WTC11 (cell line): ENCODE data around the gene PRR5L. TPM values are rescaled to one million over a fixed set of nuclear protein-coding genes. Genes with fewer than 3 reads are reported as not detected.
A peak's percentile ranks its signal among the peaks of the same experiment; 100 is the strongest.

ENCODE experiments used
- ATAC-seq: fragments of 200-7000 bp; cut with Tn5 transposase; 2 replicates; pipeline ENCODE4 v1.10.0; 2021; ENCODE audit warnings: mild to moderate bottlenecking, moderate library complexity
- CTCF ChIA-PET: fragments of 300-600 bp; sonication (Branson Sonifier 250); formaldehyde crosslinking; loops from one replicate; lab custom pipeline; 2021; ENCODE audit warnings: antibody characterized with exemption; lab: Charles Lee
- POLR2A ChIA-PET: fragments of 350-600 bp; sonication (Branson Sonifier 250); formaldehyde crosslinking; loops from one replicate; lab custom pipeline; 2021; ENCODE audit warnings: antibody characterized with exemption; lab: Charles Lee
- DNase-seq: peaks from one replicate; pipeline ENCODE4 v3.0.0; 2021; ENCODE audit warnings: low spot score
- H3K27ac Mint-ChIP-seq: 2 replicates; pipeline ENCODE4 v1.8.0; 2021; ENCODE audit warnings: mixed read lengths
- H3K27me3 Mint-ChIP-seq: 2 replicates; pipeline ENCODE4 v1.8.0; 2021; ENCODE audit warnings: low read depth, mild to moderate bottlenecking, moderate library complexity, mixed read lengths
- H3K36me3 Mint-ChIP-seq: 2 replicates; pipeline ENCODE4 v1.8.0; 2021; ENCODE audit warnings: mixed read lengths
- H3K4me1 Mint-ChIP-seq: 2 replicates; pipeline ENCODE4 v1.8.0; 2022; ENCODE audit warnings: mixed read lengths
- H3K4me3 Mint-ChIP-seq: 2 replicates; pipeline ENCODE4 v1.8.0; 2021; ENCODE audit warnings: mild to moderate bottlenecking, moderate library complexity, mixed read lengths
- H3K9me3 Mint-ChIP-seq: 2 replicates; pipeline ENCODE4 v1.8.0; 2021; ENCODE audit warnings: mixed read lengths
- ETV6 ChIP-seq: sonication (generic); formaldehyde crosslinking; IDR thresholded peaks from 2 replicates; pipeline ENCODE4 v1.8.1; 2022; ENCODE audit warnings: mild to moderate bottlenecking, missing genetic modification reagents
- FOXJ3 ChIP-seq: sonication (generic); formaldehyde crosslinking; IDR thresholded peaks from 2 replicates; pipeline ENCODE4 v1.9.0; 2021; ENCODE audit warnings: missing genetic modification reagents, mild to moderate bottlenecking, borderline replicate concordance
- FOXP1 ChIP-seq: sonication (generic); formaldehyde crosslinking; IDR thresholded peaks from 2 replicates; pipeline ENCODE4 v1.8.0; 2022; ENCODE audit warnings: missing genetic modification reagents, mild to moderate bottlenecking, moderate library complexity, borderline replicate concordance
- GABPB1 ChIP-seq: sonication (generic); formaldehyde crosslinking; IDR thresholded peaks from 2 replicates; pipeline ENCODE4 v1.8.1; 2023; ENCODE audit warnings: mild to moderate bottlenecking, missing genetic modification reagents
- KAT7 ChIP-seq: sonication (generic); formaldehyde crosslinking; IDR thresholded peaks from 2 replicates; pipeline ENCODE4 v1.8.1; 2023; ENCODE audit warnings: missing genetic modification reagents, mild to moderate bottlenecking, borderline replicate concordance
- NFYB ChIP-seq: sonication (generic); formaldehyde crosslinking; conservative IDR thresholded peaks from 2 replicates; pipeline ENCODE4 v1.8.0; 2022; ENCODE audit warnings: low read depth, missing genetic modification reagents
- NR3C1 ChIP-seq: sonication (generic); formaldehyde crosslinking; conservative IDR thresholded peaks from 2 replicates; pipeline ENCODE4 v1.8.1; 2023; ENCODE audit warnings: low read depth, mild to moderate bottlenecking, missing genetic modification reagents
- OVOL2 ChIP-seq: fragments of 250-450 bp; sonication (Bioruptor Pico); IDR thresholded peaks from 2 replicates; pipeline ENCODE4 v1.9.0; 2021; ENCODE audit warnings: mild to moderate bottlenecking, borderline replicate concordance
- SMAD4 ChIP-seq: sonication (generic); formaldehyde crosslinking; IDR thresholded peaks from 2 replicates; pipeline ENCODE4 v1.8.0; 2022; ENCODE audit warnings: mild to moderate bottlenecking, missing genetic modification reagents
- TEAD1 ChIP-seq: sonication (generic); formaldehyde crosslinking; IDR thresholded peaks from 2 replicates; pipeline ENCODE4 v1.8.0; 2022; ENCODE audit warnings: mild to moderate bottlenecking, missing genetic modification reagents
- TP53 ChIP-seq: sonication (generic); formaldehyde crosslinking; IDR thresholded peaks from 2 replicates; pipeline ENCODE4 v1.8.1; 2023; ENCODE audit warnings: mild to moderate bottlenecking, missing genetic modification reagents
- total RNA-seq: library from RNA; stranded (reverse); gene quantifications from 3 replicates; pipeline ENCODE4 v1.2.3, GENCODE V29; 2021
- TF ChIP-seq, protein P1 (sequence below): sonication (generic); formaldehyde crosslinking; IDR thresholded peaks from 2 replicates; pipeline ENCODE4 v1.8.1; 2023; ENCODE audit warnings: mild to moderate bottlenecking, missing genetic modification reagents, moderate library complexity
- TF ChIP-seq, protein P2 (sequence below): fragments of 250-450 bp; sonication (Bioruptor Pico); conservative IDR thresholded peaks from 2 replicates; pipeline ENCODE4 v1.9.0; 2021; ENCODE audit warnings: mild to moderate bottlenecking
- TF ChIP-seq, protein P3 (sequence below): fragments of 250-450 bp; sonication (Bioruptor Pico); IDR thresholded peaks from 2 replicates; pipeline ENCODE4 v1.9.0; 2021; ENCODE audit warnings: mild to moderate bottlenecking, borderline replicate concordance
- TF ChIP-seq, protein P4 (sequence below): sonication (generic); formaldehyde crosslinking; IDR thresholded peaks from 2 replicates; pipeline ENCODE4 v1.8.0; 2022; ENCODE audit warnings: missing genetic modification reagents
- TF ChIP-seq, protein P5 (sequence below): fragments of 250-450 bp; sonication (Bioruptor Pico); IDR thresholded peaks from 2 replicates; pipeline ENCODE4 v1.9.0; 2021; ENCODE audit warnings: mild to moderate bottlenecking
- TF ChIP-seq, protein P6 (sequence below): sonication (generic); formaldehyde crosslinking; IDR thresholded peaks from 2 replicates; pipeline ENCODE4 v1.8.1; 2023; ENCODE audit warnings: mild to moderate bottlenecking, moderate library complexity, missing genetic modification reagents

Gene PRR5L
- total RNA-seq, 1 experiment from 2014 or later, result 3.9 TPM

DNA sequence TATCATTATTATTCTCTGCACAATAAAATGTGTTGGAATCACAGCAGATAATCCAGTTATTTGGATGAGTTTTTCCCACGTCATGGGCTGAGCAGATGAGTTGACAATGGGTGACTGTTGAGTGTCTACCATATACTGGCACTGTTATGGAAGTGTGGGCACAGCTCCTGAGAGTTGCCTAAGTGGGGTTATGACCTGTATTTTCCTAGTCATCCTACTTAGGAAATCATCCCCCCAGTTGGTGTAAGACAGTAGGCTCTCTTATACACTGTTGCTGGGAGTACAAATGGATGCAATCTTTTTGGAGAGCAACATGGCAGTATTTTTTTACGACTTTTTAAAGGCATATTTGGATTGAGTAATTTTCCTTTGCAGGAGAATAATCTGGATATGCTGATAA is 147.6 kb downstream of the PRR5L start:
- ChIA-PET CTCF (no interaction called here), POLR2A (no interaction called here)
- Mint-ChIP-seq H3K9me3 (peaks cover 15% of the 10 kb centered on the region), H3K4me1 (0 out of 2 replicates have a peak, but pooled peaks cover 3% of the 10 kb centered on the region), H3K4me3 (no peak overlapping the region), H3K27ac (no peak overlapping the region), H3K27me3 (no peaks in the 10 kb centered on the region)
- no peak for ATAC-seq
- no peak for DNase-seq
- TF ChIP-seq TP53 (CRISPR knock-in tag) (no peak), TEAD1 (no peak), SMAD4 (CRISPR knock-in tag) (no peak), GABPB1 (CRISPR knock-in tag) (no peak)
- TF ChIP-seq, protein P1, sequence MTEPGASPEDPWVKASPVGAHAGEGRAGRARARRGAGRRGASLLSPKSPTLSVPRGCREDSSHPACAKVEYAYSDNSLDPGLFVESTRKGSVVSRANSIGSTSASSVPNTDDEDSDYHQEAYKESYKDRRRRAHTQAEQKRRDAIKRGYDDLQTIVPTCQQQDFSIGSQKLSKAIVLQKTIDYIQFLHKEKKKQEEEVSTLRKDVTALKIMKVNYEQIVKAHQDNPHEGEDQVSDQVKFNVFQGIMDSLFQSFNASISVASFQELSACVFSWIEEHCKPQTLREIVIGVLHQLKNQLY, result no peak
- TF ChIP-seq, protein P2, sequence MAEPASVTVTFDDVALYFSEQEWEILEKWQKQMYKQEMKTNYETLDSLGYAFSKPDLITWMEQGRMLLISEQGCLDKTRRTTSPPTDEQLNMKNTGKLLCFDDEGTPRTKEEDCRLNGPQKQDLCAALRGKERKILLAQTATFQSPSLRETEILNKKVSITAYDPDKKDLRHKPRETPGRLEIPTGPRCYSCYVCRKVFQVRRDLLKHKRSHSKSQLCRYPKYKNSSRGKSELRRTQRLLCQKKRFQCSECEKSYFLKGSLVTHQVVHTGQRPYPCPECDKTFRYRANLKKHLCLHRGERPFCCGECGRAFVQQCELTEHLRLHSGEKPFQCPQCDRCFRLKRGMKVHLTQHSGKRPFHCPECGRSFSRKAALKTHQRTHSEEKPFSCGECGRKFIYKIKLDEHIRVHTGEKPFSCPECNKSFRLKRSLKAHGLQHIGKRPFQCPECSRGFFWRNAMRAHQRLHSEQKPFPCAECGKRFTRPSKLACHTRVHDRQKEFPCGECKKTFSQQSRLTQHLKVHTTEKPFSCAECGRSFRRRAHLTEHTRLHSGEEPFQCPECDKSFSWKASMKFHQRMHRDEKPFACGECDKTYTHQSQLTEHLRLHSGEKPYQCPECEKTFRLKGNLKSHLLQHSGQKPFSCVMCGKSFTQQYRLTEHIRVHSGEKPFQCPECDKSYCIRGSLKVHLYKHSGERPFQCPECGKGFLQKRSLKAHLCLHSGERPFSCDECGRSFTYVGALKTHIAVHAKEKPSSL, result no peak
- TF ChIP-seq, protein P3, sequence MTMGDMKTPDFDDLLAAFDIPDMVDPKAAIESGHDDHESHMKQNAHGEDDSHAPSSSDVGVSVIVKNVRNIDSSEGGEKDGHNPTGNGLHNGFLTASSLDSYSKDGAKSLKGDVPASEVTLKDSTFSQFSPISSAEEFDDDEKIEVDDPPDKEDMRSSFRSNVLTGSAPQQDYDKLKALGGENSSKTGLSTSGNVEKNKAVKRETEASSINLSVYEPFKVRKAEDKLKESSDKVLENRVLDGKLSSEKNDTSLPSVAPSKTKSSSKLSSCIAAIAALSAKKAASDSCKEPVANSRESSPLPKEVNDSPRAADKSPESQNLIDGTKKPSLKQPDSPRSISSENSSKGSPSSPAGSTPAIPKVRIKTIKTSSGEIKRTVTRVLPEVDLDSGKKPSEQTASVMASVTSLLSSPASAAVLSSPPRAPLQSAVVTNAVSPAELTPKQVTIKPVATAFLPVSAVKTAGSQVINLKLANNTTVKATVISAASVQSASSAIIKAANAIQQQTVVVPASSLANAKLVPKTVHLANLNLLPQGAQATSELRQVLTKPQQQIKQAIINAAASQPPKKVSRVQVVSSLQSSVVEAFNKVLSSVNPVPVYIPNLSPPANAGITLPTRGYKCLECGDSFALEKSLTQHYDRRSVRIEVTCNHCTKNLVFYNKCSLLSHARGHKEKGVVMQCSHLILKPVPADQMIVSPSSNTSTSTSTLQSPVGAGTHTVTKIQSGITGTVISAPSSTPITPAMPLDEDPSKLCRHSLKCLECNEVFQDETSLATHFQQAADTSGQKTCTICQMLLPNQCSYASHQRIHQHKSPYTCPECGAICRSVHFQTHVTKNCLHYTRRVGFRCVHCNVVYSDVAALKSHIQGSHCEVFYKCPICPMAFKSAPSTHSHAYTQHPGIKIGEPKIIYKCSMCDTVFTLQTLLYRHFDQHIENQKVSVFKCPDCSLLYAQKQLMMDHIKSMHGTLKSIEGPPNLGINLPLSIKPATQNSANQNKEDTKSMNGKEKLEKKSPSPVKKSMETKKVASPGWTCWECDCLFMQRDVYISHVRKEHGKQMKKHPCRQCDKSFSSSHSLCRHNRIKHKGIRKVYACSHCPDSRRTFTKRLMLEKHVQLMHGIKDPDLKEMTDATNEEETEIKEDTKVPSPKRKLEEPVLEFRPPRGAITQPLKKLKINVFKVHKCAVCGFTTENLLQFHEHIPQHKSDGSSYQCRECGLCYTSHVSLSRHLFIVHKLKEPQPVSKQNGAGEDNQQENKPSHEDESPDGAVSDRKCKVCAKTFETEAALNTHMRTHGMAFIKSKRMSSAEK (CRISPR knock-in tag), result no peak
- TF ChIP-seq, all 79 proteins: peak for 0
- H3K36me3 Mint-ChIP-seq, result peaks cover 7% of the 10 kb centered on the region

DNA sequence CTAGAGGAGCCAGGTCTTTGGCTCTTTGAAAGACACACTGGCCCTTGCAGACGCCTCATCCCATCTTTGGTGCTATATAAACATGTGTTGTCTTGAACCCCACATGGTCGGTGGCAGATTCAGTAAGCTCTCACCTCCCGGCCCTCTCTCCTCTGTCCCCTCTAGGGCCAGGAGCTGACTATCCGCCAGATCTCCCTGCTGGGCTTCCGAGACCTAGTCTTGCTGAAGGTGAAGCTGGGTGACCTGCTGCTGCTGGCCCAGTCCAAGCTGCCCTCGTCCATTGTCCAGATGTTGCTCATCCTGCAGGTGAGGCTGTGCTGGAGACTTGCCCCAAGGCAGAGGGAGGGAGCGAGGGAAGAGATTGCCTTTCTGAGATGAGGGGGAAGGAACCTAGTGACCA is 150.0 kb downstream of the PRR5L start:
- POLR2A ChIA-PET, result interaction anchor here (1.6 kb wide), 1 partner anchor 14 kb away, joined by 3 read pairs; no protein-coding TSS in a partner anchor
- H3K4me1 Mint-ChIP-seq, result 0 out of 2 replicates have a peak, but pooled peaks cover 3% of the 10 kb centered on the region
- no peak overlapping the region for H3K27ac Mint-ChIP-seq
- CTCF ChIA-PET, result interaction anchor here (1.3 kb wide), 1 partner anchor 32 kb away, joined by 7 read pairs; no protein-coding TSS in a partner anchor
- H3K27me3 Mint-ChIP-seq, result no peaks in the 10 kb centered on the region; the same call in none of the 2 replicates
- no peak for ATAC-seq
- H3K9me3 Mint-ChIP-seq, result peaks cover 6% of the 10 kb centered on the region
- DNase-seq, result no peak
- peaks cover 3% of the 10 kb centered on the region; the same call in 1 of the 2 replicates for H3K36me3 Mint-ChIP-seq
- H3K4me3 Mint-ChIP-seq, result no peak overlapping the region
- TF ChIP-seq, protein P4, sequence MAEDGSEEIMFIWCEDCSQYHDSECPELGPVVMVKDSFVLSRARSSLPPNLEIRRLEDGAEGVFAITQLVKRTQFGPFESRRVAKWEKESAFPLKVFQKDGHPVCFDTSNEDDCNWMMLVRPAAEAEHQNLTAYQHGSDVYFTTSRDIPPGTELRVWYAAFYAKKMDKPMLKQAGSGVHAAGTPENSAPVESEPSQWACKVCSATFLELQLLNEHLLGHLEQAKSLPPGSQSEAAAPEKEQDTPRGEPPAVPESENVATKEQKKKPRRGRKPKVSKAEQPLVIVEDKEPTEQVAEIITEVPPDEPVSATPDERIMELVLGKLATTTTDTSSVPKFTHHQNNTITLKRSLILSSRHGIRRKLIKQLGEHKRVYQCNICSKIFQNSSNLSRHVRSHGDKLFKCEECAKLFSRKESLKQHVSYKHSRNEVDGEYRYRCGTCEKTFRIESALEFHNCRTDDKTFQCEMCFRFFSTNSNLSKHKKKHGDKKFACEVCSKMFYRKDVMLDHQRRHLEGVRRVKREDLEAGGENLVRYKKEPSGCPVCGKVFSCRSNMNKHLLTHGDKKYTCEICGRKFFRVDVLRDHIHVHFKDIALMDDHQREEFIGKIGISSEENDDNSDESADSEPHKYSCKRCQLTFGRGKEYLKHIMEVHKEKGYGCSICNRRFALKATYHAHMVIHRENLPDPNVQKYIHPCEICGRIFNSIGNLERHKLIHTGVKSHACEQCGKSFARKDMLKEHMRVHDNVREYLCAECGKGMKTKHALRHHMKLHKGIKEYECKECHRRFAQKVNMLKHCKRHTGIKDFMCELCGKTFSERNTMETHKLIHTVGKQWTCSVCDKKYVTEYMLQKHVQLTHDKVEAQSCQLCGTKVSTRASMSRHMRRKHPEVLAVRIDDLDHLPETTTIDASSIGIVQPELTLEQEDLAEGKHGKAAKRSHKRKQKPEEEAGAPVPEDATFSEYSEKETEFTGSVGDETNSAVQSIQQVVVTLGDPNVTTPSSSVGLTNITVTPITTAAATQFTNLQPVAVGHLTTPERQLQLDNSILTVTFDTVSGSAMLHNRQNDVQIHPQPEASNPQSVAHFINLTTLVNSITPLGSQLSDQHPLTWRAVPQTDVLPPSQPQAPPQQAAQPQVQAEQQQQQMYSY (CRISPR knock-in tag), result no peak
- TF ChIP-seq NR3C1 (no peak), NFYB (no peak)

DNA sequence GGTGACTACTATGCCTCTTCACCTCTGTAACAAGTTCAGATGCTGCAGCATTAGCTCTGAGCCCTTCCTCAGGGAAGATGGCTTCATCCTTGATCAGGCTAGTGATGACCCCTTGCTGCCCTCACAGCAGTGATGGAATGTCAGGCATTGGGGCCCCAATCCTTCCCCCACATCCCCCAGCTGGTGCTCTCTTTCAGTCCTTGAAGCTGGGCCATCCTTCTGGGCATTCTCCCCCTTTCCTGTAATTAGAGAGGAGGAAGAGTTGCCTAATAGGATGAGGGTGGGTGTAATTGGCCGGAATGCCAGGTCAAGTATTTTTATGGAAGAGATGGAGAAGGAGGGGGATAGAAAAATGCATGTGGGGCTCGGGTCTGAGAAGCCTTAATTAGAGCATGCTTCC is 151.4 kb downstream of the PRR5L start:
- no peaks in the 10 kb centered on the region; the same call in none of the 2 replicates for H3K27me3 Mint-ChIP-seq
- CTCF ChIA-PET, result interaction anchor here (1.3 kb wide), 1 partner anchor 31 kb away, joined by 7 read pairs; no protein-coding TSS in a partner anchor
- H3K36me3 Mint-ChIP-seq, result no peaks in the 10 kb centered on the region
- no peak overlapping the region for H3K27ac Mint-ChIP-seq
- POLR2A ChIA-PET, result interaction anchor here (1.6 kb wide), 1 partner anchor 13 kb away, joined by 3 read pairs; no protein-coding TSS in a partner anchor
- H3K9me3 Mint-ChIP-seq, result no peaks in the 10 kb centered on the region
- DNase-seq (no peak), ATAC-seq (peak; percentile 44)
- no peaks in the 10 kb centered on the region for H3K4me1 Mint-ChIP-seq
- H3K4me3 Mint-ChIP-seq, result no peak overlapping the region
- TF ChIP-seq, protein P5, sequence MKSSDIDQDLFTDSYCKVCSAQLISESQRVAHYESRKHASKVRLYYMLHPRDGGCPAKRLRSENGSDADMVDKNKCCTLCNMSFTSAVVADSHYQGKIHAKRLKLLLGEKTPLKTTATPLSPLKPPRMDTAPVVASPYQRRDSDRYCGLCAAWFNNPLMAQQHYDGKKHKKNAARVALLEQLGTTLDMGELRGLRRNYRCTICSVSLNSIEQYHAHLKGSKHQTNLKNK (CRISPR knock-in tag), result no peak
- TF ChIP-seq ETV6 (CRISPR knock-in tag) (no peak), FOXP1 (CRISPR knock-in tag) (no peak), KAT7 (CRISPR knock-in tag) (no peak), FOXJ3 (no peak), OVOL2 (no peak)
- TF ChIP-seq, protein P6, sequence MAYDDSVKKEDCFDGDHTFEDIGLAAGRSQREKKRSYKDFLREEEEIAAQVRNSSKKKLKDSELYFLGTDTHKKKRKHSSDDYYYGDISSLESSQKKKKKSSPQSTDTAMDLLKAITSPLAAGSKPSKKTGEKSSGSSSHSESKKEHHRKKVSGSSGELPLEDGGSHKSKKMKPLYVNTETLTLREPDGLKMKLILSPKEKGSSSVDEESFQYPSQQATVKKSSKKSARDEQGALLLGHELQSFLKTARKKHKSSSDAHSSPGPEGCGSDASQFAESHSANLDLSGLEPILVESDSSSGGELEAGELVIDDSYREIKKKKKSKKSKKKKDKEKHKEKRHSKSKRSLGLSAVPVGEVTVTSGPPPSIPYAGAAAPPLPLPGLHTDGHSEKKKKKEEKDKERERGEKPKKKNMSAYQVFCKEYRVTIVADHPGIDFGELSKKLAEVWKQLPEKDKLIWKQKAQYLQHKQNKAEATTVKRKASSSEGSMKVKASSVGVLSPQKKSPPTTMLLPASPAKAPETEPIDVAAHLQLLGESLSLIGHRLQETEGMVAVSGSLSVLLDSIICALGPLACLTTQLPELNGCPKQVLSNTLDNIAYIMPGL (CRISPR knock-in tag), result no peak
